ENCODE measurements around the gene YES1.
"Not testable (repeated sequence)": the region's sequence is repeated elsewhere in the genome, so short reads cannot be mapped to it uniquely, and the experiment has no call there.

Gene YES1

GRCh38 chr18:741931-742512 lies 70.0 kb downstream of the YES1 start:
- Mint-ChIP-seq H3K27ac (no peak overlapping the region), H3K9me3 (no peaks in the 10 kb centered on the region), H3K27me3 (ENCODE audit: low read depth) (no peaks in the 10 kb centered on the region), H3K4me1 (peaks cover 6% of the 10 kb centered on the region), H3K36me3 (ENCODE audit: low read depth) (peaks cover 44% of the 10 kb centered on the region), H3K4me3 (no peak overlapping the region)
- TF ChIP-seq, protein P1, sequence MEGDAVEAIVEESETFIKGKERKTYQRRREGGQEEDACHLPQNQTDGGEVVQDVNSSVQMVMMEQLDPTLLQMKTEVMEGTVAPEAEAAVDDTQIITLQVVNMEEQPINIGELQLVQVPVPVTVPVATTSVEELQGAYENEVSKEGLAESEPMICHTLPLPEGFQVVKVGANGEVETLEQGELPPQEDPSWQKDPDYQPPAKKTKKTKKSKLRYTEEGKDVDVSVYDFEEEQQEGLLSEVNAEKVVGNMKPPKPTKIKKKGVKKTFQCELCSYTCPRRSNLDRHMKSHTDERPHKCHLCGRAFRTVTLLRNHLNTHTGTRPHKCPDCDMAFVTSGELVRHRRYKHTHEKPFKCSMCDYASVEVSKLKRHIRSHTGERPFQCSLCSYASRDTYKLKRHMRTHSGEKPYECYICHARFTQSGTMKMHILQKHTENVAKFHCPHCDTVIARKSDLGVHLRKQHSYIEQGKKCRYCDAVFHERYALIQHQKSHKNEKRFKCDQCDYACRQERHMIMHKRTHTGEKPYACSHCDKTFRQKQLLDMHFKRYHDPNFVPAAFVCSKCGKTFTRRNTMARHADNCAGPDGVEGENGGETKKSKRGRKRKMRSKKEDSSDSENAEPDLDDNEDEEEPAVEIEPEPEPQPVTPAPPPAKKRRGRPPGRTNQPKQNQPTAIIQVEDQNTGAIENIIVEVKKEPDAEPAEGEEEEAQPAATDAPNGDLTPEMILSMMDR (IDR thresholded peaks at IDR 0.05; ENCODE audit: unreplicated experiment in 3 of 3) = peak; percentile 69 to 85 (median 79)

GRCh38 chr18:732371-732770 lies 79.7 kb downstream of the YES1 start:
- no peaks in the 10 kb centered on the region for H3K9me3 Mint-ChIP-seq
- TF ChIP-seq, protein P1 (IDR thresholded peaks at IDR 0.05; ENCODE audit: unreplicated experiment in 3 of 3) = no peak
- H3K27ac Mint-ChIP-seq = no peak overlapping the region
- no peaks in the 10 kb centered on the region for H3K27me3 Mint-ChIP-seq (ENCODE audit: low read depth)
- H3K36me3 Mint-ChIP-seq (ENCODE audit: low read depth) = peaks cover 71% of the 10 kb centered on the region
- no peak overlapping the region for H3K4me3 Mint-ChIP-seq
- no peaks in the 10 kb centered on the region for H3K4me1 Mint-ChIP-seq

GRCh38 chr18:731185-731584 lies 80.9 kb downstream of the YES1 start:
- H3K27me3 Mint-ChIP-seq (ENCODE audit: low read depth) = no peaks in the 10 kb centered on the region
- no peak overlapping the region for H3K27ac Mint-ChIP-seq
- TF ChIP-seq, protein P1 (IDR thresholded peaks at IDR 0.05; ENCODE audit: unreplicated experiment in 3 of 3) = no peak
- H3K4me1 Mint-ChIP-seq = no peaks in the 10 kb centered on the region
- no peaks in the 10 kb centered on the region for H3K9me3 Mint-ChIP-seq
- no peak overlapping the region for H3K4me3 Mint-ChIP-seq
- peaks cover 71% of the 10 kb centered on the region for H3K36me3 Mint-ChIP-seq (ENCODE audit: low read depth)

GRCh38 chr18:730692-731091 lies 81.3 kb downstream of the YES1 start:
- H3K9me3 Mint-ChIP-seq = no peaks in the 10 kb centered on the region
- H3K4me1 Mint-ChIP-seq = no peaks in the 10 kb centered on the region
- TF ChIP-seq, protein P1 (IDR thresholded peaks at IDR 0.05; ENCODE audit: unreplicated experiment in 3 of 3) = no peak
- peaks cover 67% of the 10 kb centered on the region for H3K36me3 Mint-ChIP-seq (ENCODE audit: low read depth)
- H3K27me3 Mint-ChIP-seq (ENCODE audit: low read depth) = no peaks in the 10 kb centered on the region
- H3K27ac Mint-ChIP-seq = no peak overlapping the region
- H3K4me3 Mint-ChIP-seq = no peak overlapping the region

- H3K4me3 Mint-ChIP-seq; H3K9me3 Mint-ChIP-seq; H3K27ac Mint-ChIP-seq; H3K4me1 Mint-ChIP-seq; H3K27me3 Mint-ChIP-seq (ENCODE audit: low read depth): not testable (repeated sequence)
- H3K36me3 Mint-ChIP-seq (ENCODE audit: low read depth) = peaks cover 66% of the 10 kb centered on the region
These were observed 81.9 kb downstream of the YES1 start for GRCh38 chr18:730120-730519.

GRCh38 chr18:725646-726045 lies 86.4 kb downstream of the YES1 start:
- no peaks in the 10 kb centered on the region for H3K27me3 Mint-ChIP-seq (ENCODE audit: low read depth)
- no peak overlapping the region for H3K4me3 Mint-ChIP-seq
- no peaks in the 10 kb centered on the region for H3K4me1 Mint-ChIP-seq
- H3K9me3 Mint-ChIP-seq = no peaks in the 10 kb centered on the region
- H3K27ac Mint-ChIP-seq = no peak overlapping the region
- peaks cover 63% of the 10 kb centered on the region for H3K36me3 Mint-ChIP-seq (ENCODE audit: low read depth)
- TF ChIP-seq, protein P1 (IDR thresholded peaks at IDR 0.05; ENCODE audit: unreplicated experiment in 3 of 3) = no peak
